ENCODE measurements around the gene SCFD2. TPM values are rescaled to one million over a fixed set of nuclear protein-coding genes. Genes with fewer than 3 reads are reported as not detected.

Gene SCFD2
- total RNA-seq, 1 donor from 2014 or later: 13.2 TPM

GRCh38 chr4:53376900-53377299 lies 11.0 kb upstream of the SCFD2 start:
- ATAC-seq (no peak), DNase-seq (no peak)
- H3K36me3 ChIP-seq: peaks cover under 1% of the 10 kb centered on the region
- intact Hi-C loops (cut with DNase I): no loop called here
- no peak for TF ChIP-seq CTCF (IDR thresholded peaks at IDR 0.05)
- no peaks in the 10 kb centered on the region for H3K27me3 ChIP-seq (ENCODE audit: low read depth)
- H3K4me1 ChIP-seq: peaks cover 24% of the 10 kb centered on the region
- H3K9me3 ChIP-seq: no peaks in the 10 kb centered on the region
- H3K4me3 ChIP-seq: peak overlapping the region; percentile 91
- peak overlapping the region; percentile 90 for H3K27ac ChIP-seq

- no peak for DNase-seq
- Histone ChIP-seq H3K36me3 (no peaks in the 10 kb centered on the region), H3K4me3 (no peak overlapping the region), H3K9me3 (no peaks in the 10 kb centered on the region), H3K27me3 (ENCODE audit: low read depth) (no peaks in the 10 kb centered on the region), H3K27ac (no peak overlapping the region), H3K4me1 (peaks cover 21% of the 10 kb centered on the region)
- TF ChIP-seq CTCF (IDR thresholded peaks at IDR 0.05): no peak
- intact Hi-C loops (cut with DNase I): no loop called here
- no peak for ATAC-seq
These were observed 9.0 kb upstream of the SCFD2 start for GRCh38 chr4:53374777-53375258.

- TF ChIP-seq CTCF (IDR thresholded peaks at IDR 0.05): no peak
- H3K9me3 ChIP-seq: no peaks in the 10 kb centered on the region
- DNase-seq: no peak
- H3K4me1 ChIP-seq: peaks cover 2% of the 10 kb centered on the region
- H3K4me3 ChIP-seq: no peak overlapping the region
- no peak overlapping the region for H3K27ac ChIP-seq
- H3K36me3 ChIP-seq: no peaks in the 10 kb centered on the region
- no peaks in the 10 kb centered on the region for H3K27me3 ChIP-seq (ENCODE audit: low read depth)
- ATAC-seq: no peak
- intact Hi-C loops (cut with DNase I): no loop called here
These were observed 6.1 kb upstream of the SCFD2 start for GRCh38 chr4:53371843-53372521.

GRCh38 chr4:53371049-53371448 lies 5.2 kb upstream of the SCFD2 start:
- DNase-seq (no peak), ATAC-seq (no peak)
- Histone ChIP-seq H3K4me1 (no peaks in the 10 kb centered on the region), H3K27me3 (ENCODE audit: low read depth) (no peaks in the 10 kb centered on the region), H3K36me3 (no peaks in the 10 kb centered on the region), H3K9me3 (no peaks in the 10 kb centered on the region), H3K27ac (no peak overlapping the region), H3K4me3 (no peak overlapping the region)
- no peak for TF ChIP-seq CTCF (IDR thresholded peaks at IDR 0.05)
- intact Hi-C loops (cut with DNase I): no loop called here

- TF ChIP-seq CTCF (IDR thresholded peaks at IDR 0.05): no peak
- ATAC-seq: no peak
- intact Hi-C loops (cut with DNase I): no loop called here
These were observed 1.9 kb upstream of the SCFD2 start for GRCh38 chr4:53367721-53368120.

More at GRCh38 chr4:53367721-53368120, 1.9 kb upstream of the SCFD2 start:
- DNase-seq: no peak
- no peaks in the 10 kb centered on the region for H3K9me3 ChIP-seq
- no peak overlapping the region for H3K27ac ChIP-seq
- H3K4me3 ChIP-seq: no peak overlapping the region
- no peaks in the 10 kb centered on the region for H3K36me3 ChIP-seq
- peaks cover 26% of the 10 kb centered on the region for H3K4me1 ChIP-seq
- H3K27me3 ChIP-seq (ENCODE audit: low read depth): no peaks in the 10 kb centered on the region

All from lower lobe of right lung (tissue), 2 donors.